GM21825 (cell line): ENCODE data around the gene PLD1.
"Not testable (repeated sequence)": the region's sequence is repeated elsewhere in the genome, so short reads cannot be mapped to it uniquely, and the experiment has no call there.

Source experiments
- ATAC-seq: cut with Tn5 transposase; IDR thresholded peaks from one replicate; pipeline ENCODE4 v1.9.1; 2021; ENCODE audit warnings: mild to moderate bottlenecking, moderate library complexity; ENCODE audit not compliant: unreplicated experiment

PLD1 gene, protein sequence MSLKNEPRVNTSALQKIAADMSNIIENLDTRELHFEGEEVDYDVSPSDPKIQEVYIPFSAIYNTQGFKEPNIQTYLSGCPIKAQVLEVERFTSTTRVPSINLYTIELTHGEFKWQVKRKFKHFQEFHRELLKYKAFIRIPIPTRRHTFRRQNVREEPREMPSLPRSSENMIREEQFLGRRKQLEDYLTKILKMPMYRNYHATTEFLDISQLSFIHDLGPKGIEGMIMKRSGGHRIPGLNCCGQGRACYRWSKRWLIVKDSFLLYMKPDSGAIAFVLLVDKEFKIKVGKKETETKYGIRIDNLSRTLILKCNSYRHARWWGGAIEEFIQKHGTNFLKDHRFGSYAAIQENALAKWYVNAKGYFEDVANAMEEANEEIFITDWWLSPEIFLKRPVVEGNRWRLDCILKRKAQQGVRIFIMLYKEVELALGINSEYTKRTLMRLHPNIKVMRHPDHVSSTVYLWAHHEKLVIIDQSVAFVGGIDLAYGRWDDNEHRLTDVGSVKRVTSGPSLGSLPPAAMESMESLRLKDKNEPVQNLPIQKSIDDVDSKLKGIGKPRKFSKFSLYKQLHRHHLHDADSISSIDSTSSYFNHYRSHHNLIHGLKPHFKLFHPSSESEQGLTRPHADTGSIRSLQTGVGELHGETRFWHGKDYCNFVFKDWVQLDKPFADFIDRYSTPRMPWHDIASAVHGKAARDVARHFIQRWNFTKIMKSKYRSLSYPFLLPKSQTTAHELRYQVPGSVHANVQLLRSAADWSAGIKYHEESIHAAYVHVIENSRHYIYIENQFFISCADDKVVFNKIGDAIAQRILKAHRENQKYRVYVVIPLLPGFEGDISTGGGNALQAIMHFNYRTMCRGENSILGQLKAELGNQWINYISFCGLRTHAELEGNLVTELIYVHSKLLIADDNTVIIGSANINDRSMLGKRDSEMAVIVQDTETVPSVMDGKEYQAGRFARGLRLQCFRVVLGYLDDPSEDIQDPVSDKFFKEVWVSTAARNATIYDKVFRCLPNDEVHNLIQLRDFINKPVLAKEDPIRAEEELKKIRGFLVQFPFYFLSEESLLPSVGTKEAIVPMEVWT

GRCh38 chr3:171809861-171810628 is at the start of gene PLD1:
PLD1 (minus strand) TSS chr3:171810483; CDS start chr3:171738051, 72,432 bp downstream.
- peak; percentile 58 for ATAC-seq

DNA sequence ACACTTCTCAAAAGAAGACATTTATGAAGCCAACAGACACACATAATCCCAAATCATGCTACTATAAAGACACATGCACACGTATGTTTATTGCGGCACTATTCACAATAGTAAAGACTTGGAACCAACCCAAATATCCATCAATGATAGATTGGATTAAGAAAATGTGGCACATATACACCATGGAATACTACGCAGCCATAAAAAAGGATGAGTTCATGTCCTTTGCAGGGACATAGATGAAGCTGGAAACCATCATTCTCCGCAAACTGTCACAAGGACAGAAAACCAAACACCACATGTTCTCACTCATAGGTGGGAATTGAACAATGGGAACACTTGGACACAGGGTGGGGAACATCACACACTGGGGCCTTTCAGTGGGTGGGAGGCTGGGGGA is 48.5 kb upstream of the PLD1 start:
- ATAC-seq, result not testable (repeated sequence)

DNA sequence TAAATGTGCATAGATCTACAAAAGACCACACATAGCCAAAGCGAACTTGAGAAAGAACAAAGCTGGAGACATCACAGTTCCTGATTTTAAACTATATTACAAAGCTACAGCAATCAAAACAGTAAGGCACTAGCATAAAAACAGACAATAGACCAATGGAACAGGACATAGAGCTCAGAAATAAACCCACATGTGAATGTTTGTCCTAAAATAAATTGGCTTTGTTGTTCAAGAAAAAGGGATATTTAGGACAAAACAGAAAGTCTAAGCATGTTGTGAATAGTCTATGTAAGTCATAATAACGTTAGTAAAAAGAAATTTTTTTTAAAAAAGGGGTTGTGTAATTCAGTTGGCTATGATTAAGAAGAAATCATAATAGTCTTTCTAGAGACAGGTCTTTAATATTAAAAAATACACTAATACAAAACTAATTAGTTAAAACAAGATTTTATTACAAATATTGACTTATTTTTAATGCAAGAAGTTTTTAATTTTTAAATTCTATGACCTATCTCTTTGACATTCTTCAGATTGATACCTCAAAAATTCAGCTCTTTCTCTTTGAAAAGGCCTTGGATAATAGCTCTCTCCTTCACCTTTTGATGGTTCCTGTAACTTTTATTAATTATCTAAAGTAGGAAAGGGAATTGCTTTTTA is 44.5 kb upstream of the PLD1 start:
- no peak for ATAC-seq

DNA sequence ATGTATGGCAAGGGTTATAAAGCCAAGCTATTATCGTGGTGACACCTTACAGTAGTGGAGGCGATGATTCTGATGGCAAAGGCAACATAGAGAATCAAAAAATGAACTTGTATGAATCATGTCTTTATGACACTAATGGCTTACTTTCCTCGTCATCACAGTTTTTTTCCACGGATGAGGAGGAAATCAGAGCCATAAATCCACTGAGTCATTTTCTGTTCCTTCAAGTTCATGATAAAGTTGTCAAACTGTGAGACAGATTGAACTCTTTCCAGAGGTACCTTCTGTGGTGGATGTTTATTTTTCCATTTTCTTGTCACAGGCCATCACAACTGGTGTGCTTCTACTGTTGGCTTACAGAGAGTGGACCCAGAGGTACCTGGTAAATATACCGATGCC is 41.4 kb upstream of the PLD1 start:
- ATAC-seq, result no peak

- ATAC-seq, result no peak
Observed at GRCh38 chr3:171850960-171851659, 40.8 kb upstream of the PLD1 start.

- ATAC-seq, result no peak
Observed at GRCh38 chr3:171850320-171850959, 40.2 kb upstream of the PLD1 start.

DNA sequence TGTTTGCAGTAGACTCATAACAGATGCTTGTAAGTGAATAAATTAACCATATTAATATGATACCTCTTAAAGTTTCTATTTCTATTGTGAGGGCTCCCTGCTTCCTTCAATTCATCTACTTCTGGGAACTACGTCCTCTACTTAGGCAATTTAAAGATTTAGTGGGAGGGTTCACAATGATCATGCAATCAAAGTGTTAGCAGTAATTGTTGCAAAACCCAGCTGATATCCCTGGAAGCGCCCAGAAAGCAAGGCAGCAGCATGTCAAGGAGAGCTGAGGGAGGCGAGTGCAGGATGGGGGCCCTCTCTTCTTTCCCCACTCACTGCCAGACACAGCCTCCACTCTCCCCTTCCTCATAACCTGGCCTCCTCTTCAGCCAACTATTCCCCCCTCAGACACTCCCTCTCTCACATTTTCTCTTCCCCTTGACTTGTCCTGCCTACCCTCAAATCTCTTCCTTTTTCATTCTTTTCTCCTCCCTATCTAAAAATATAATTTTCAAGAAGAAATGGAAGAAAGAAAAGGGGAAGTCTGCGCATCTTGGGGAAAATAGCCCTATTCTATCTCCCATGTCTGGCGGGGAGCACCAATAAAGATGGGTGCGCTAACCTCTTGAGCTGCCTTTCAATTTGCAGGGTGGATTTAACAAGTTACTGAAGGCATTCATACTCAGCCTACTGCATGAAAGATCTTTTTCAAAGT is 39.5 kb upstream of the PLD1 start:
- ATAC-seq, result no peak

DNA sequence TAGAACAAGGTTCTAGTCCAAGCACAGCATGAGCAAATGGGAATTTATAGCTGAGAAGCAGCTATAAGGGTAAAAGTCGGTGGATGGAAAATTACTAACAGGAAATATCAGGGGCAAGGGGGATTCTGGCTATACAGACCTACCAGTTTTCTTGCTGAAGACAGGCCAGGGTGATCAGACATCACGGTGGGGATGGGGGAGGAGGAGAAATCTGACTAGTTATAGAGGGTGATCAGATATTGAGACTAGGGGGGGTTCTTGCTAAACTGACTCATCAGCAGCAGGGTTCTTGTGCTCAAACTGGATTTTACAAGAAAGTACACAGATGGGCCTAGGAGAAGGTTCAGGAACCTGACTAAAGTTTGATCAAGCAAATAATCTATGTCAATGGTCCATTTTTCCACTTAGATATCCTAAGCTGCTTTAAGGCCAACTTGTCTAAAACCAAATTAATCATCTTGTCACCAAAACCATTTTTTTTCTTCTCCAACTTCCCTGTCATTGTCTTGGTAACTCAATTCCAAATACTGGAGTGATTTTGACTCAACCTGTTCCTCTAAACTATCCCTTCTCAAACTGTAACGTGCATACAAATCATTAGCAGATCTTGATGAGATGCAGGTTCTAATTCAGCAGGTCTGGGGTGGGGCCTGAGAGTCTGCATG is 37.4 kb upstream of the PLD1 start:
- no peak for ATAC-seq

GRCh38 chr3:171847133-171847532 is 36.9 kb upstream of the PLD1 start:
- no peak for ATAC-seq

- peak; percentile 96 for ATAC-seq
Observed at GRCh38 chr3:171846597-171846996, 36.3 kb upstream of the PLD1 start.

- ATAC-seq, result no peak
Observed at GRCh38 chr3:171845481-171846284, 35.4 kb upstream of the PLD1 start.

GRCh38 chr3:171844873-171845272 is 34.6 kb upstream of the PLD1 start:
- ATAC-seq, result no peak

GRCh38 chr3:171842864-171843518 is 32.7 kb upstream of the PLD1 start, which contains the start of gene TMEM212:
TMEM212 (plus strand) TSS chr3:171843349; CDS start chr3:171843384, 35 bp downstream.
- no peak for ATAC-seq

- ATAC-seq, result no peak
Observed at GRCh38 chr3:171841620-171842000, 31.3 kb upstream of the PLD1 start.

GRCh38 chr3:171840811-171841619 is 30.7 kb upstream of the PLD1 start:
- no peak for ATAC-seq

DNA sequence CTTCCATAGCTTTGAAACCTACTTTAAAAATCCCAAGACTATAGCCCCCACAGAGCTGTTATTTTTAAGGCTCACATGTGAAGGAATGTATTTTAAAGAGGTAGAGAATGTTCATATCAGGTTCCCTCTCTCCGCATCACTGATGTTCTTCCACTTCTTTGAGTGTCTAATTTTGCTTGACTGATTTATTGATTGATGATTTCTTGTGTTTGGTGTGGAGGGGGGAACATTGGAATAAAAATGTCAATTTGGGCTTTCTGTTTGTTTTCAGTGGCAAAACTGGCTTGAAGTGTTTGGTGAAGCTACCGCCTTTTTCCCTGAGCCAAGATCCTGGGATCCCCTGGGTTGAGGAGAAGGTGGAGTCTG is 30.1 kb upstream of the PLD1 start:
- ATAC-seq, result no peak
